Upper lobe of left lung (tissue), 4 donors: ENCODE results near the gene ADIPOQ.

ENCODE experiments used
- CTCF ChIP-seq, 6 experiments: fragments of 450-650 bp in 4 of 6; fragments of 200-600 bp in 2 of 6; sonication (generic) in 2 of 6; IDR thresholded peaks; one replicate each; pipeline ENCODE4 v1.5.1; 2016 to 2019; ENCODE audit warnings: antibody characterized with exemption in 6 of 6
- EP300 ChIP-seq, 4 donors: sonication (generic); formaldehyde crosslinking; IDR thresholded peaks; one replicate each; pipeline ENCODE4 v1.5.1; 2017; ENCODE audit warnings: antibody characterized with exemption in 4 of 4, control low read depth in 2 of 4

GRCh38 chr3:186802701-186803100 lies 39.8 kb upstream of the ADIPOQ start:
- TF ChIP-seq CTCF (IDR thresholded peaks at IDR 0.05) = no peak
- no peak for TF ChIP-seq EP300 (IDR thresholded peaks at IDR 0.05)
